Measurements from ENCODE around the gene MGAT5B.

- TF ChIP-seq CTCF (conservative IDR thresholded peaks at IDR 0.05; ENCODE audit: low read depth, low read length) = no peak
- no peak for TF ChIP-seq EZH2 (IDR thresholded peaks at IDR 0.05; ENCODE audit: low read length, unreplicated experiment)
These were observed 23.7 kb upstream of the MGAT5B start for GRCh38 chr17:76844485-76844829.
